ENCODE measurements around the gene SLIRP.

The SLIRP gene

GRCh38 chr14:77763316-77763715 lies 55.4 kb downstream of the SLIRP start:
- TF ChIP-seq EZH2phosphoT487 (IDR thresholded peaks at IDR 0.05; ENCODE audit: borderline replicate concordance) (no peak), CTCF (conservative IDR thresholded peaks at IDR 0.05; ENCODE audit: low read length) (no peak)
- Histone ChIP-seq H3K9me3 (ENCODE audit: insufficient read depth, low read depth, low read length) (no peaks in the 10 kb centered on the region), H3K4me3 (ENCODE audit: low read length, poor library complexity, severe bottlenecking) (no peak overlapping the region), H3K9me2 (replicated peaks; ENCODE audit: low read depth, low read length) (no peaks in the 10 kb centered on the region), H3K9ac (ENCODE audit: low read depth, low read length, poor library complexity, severe bottlenecking) (no peak overlapping the region), H3F3A (ENCODE audit: low read depth) (no peaks in the 10 kb centered on the region), H2AFZ (ENCODE audit: low read length) (no peak overlapping the region), H4K20me1 (ENCODE audit: insufficient read depth, low read length, poor library complexity, severe bottlenecking) (peaks cover 23% of the 10 kb centered on the region), H3K4me1 (ENCODE audit: insufficient read depth, low read length, poor library complexity, severe bottlenecking) (peaks cover 27% of the 10 kb centered on the region), H3K27me3 (ENCODE audit: insufficient read depth, low read length, poor library complexity, severe bottlenecking) (no peaks in the 10 kb centered on the region), H3K79me2 (ENCODE audit: insufficient read depth, low read length) (peaks cover 25% of the 10 kb centered on the region), H3K4me2 (ENCODE audit: low read depth, low read length, poor library complexity, severe bottlenecking) (no peak overlapping the region), H3K36me3 (ENCODE audit: insufficient read depth, low read length) (no peaks in the 10 kb centered on the region)

GRCh38 chr14:77763978-77764377 lies 56.1 kb downstream of the SLIRP start:
- Histone ChIP-seq H3K9me3 (ENCODE audit: insufficient read depth, low read depth, low read length) (no peaks in the 10 kb centered on the region), H3K4me3 (ENCODE audit: low read length, poor library complexity, severe bottlenecking) (no peak overlapping the region), H3F3A (ENCODE audit: low read depth) (no peaks in the 10 kb centered on the region), H3K79me2 (ENCODE audit: insufficient read depth, low read length) (peaks cover 18% of the 10 kb centered on the region), H4K20me1 (ENCODE audit: insufficient read depth, low read length, poor library complexity, severe bottlenecking) (peaks cover 16% of the 10 kb centered on the region), H3K9ac (ENCODE audit: low read depth, low read length, poor library complexity, severe bottlenecking) (no peak overlapping the region), H3K4me1 (ENCODE audit: insufficient read depth, low read length, poor library complexity, severe bottlenecking) (peaks cover 20% of the 10 kb centered on the region), H3K9me2 (replicated peaks; ENCODE audit: low read depth, low read length) (no peaks in the 10 kb centered on the region), H3K36me3 (ENCODE audit: insufficient read depth, low read length) (no peaks in the 10 kb centered on the region), H3K4me2 (ENCODE audit: low read depth, low read length, poor library complexity, severe bottlenecking) (no peak overlapping the region), H3K27me3 (ENCODE audit: insufficient read depth, low read length, poor library complexity, severe bottlenecking) (no peaks in the 10 kb centered on the region), H2AFZ (ENCODE audit: low read length) (no peak overlapping the region)
- TF ChIP-seq CTCF (conservative IDR thresholded peaks at IDR 0.05; ENCODE audit: low read length): no peak
- TF ChIP-seq EZH2phosphoT487 (IDR thresholded peaks at IDR 0.05; ENCODE audit: borderline replicate concordance): no peak
